ENCODE measurements around the gene SIX3.

DNA sequence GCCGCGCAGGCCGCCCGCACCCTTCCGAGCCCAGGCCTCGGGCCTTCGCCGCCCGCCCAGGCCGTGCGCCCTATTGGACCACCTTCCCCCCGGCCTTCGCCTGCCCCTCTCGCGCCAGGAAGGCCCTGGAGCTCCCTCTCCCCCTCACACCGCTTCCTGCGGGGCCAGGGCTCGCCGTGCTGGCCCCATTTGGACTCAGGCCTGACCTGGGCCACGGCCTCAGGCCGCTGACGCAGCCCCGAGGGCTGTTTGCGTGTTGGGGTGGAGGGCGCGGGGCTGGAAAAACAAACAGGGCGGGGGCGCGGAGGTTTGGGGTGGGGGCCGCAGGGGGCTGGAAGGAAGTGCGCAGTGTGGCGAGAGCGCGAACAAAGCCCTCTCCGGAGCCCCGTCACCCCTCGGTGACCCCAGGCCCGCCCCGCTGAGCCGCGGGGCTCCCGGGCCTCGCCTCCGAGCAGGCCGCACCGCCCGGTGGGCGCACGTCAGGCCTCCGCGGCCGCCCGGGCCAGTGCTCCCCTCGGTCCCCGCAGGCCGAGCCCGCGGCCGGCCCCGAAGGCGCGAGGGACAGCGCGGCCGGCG lies 12.3 kb upstream of the SIX3 start:
- TF ChIP-seq POLR2A (IDR thresholded peaks at IDR 0.05), result no peak
- TF ChIP-seq, protein P1, sequence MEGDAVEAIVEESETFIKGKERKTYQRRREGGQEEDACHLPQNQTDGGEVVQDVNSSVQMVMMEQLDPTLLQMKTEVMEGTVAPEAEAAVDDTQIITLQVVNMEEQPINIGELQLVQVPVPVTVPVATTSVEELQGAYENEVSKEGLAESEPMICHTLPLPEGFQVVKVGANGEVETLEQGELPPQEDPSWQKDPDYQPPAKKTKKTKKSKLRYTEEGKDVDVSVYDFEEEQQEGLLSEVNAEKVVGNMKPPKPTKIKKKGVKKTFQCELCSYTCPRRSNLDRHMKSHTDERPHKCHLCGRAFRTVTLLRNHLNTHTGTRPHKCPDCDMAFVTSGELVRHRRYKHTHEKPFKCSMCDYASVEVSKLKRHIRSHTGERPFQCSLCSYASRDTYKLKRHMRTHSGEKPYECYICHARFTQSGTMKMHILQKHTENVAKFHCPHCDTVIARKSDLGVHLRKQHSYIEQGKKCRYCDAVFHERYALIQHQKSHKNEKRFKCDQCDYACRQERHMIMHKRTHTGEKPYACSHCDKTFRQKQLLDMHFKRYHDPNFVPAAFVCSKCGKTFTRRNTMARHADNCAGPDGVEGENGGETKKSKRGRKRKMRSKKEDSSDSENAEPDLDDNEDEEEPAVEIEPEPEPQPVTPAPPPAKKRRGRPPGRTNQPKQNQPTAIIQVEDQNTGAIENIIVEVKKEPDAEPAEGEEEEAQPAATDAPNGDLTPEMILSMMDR (IDR thresholded peaks at IDR 0.05), result no peak
